Endothelial cell of umbilical vein (primary cell): Measurements from ENCODE around the gene UNC5C. TPM values are rescaled to one million over a fixed set of nuclear protein-coding genes. Genes with fewer than 3 reads are reported as not detected.
A peak's percentile ranks its signal among the peaks of the same experiment; 100 is the strongest.

ENCODE experiments used
- BruUV-seq: library from RNA; stranded (reverse); fragments of 400-500 nt; replicated peaks from 2 replicates; lab custom pipeline; 2021; lab: Mats Ljungman, UMichigan
- CTCF ChIA-PET: fragments of 300-600, 350-600 bp; sonication (Branson Sonifier 250); formaldehyde crosslinking; loops from one replicate; lab custom pipeline; 2021; ENCODE audit warnings: antibody characterized with exemption, inconsistent platforms; lab: Charles Lee
- POLR2A ChIA-PET: fragments of 300-600, 350-600 bp; sonication (Branson Sonifier 250); formaldehyde crosslinking; loops from one replicate; lab custom pipeline; 2021; ENCODE audit warnings: antibody characterized with exemption, inconsistent platforms; lab: Charles Lee
- DNase-seq: peaks from one replicate; pipeline ENCODE4 v3.0.0-alpha.2; 2011; ENCODE audit warnings: low read depth, low spot score
- FAIRE-seq: peaks from 2 replicates; lab custom pipeline; 2011; peaks lifted over from hg19 to GRCh38; lab: Jason Lieb, UNC
- H2AFZ ChIP-seq: 2 replicates; pipeline ENCODE4 v1.6.0; 2012; ENCODE audit warnings: low read depth, low read length, control low read depth, inconsistent platforms
- H3K27ac ChIP-seq: 2 replicates; pipeline ENCODE4 v1.5.1; 2011; ENCODE audit warnings: low read depth, mild to moderate bottlenecking, control low read depth, low read length, moderate library complexity; ENCODE audit not compliant: insufficient read depth
- H3K27me3 ChIP-seq, 2 experiments: 2 replicates each; pipeline versions ENCODE4 v1.6.0 to v1.6.1; 2011; ENCODE audit warnings: low read length in 2 of 2, mixed read lengths in 1 of 2; ENCODE audit not compliant: control insufficient read depth in 2 of 2, insufficient read depth in 2 of 2
- H3K36me3 ChIP-seq, 2 experiments: 2 replicates in 1 of 2; 3 replicates in 1 of 2; pipeline ENCODE4 v1.5.1; 2011; ENCODE audit warnings: low read length in 2 of 2, mild to moderate bottlenecking in 1 of 2, moderate library complexity in 1 of 2; ENCODE audit not compliant: control insufficient read depth in 2 of 2, insufficient read depth in 2 of 2; ENCODE audit errors: extremely low read depth in 1 of 2
- H3K4me1 ChIP-seq: 3 replicates; pipeline ENCODE4 v1.5.1; 2011; ENCODE audit warnings: mild to moderate bottlenecking, low read length; ENCODE audit not compliant: control insufficient read depth, insufficient read depth; ENCODE audit errors: extremely low read depth
- H3K4me2 ChIP-seq: 2 replicates; pipeline ENCODE4 v1.6.1; 2011; ENCODE audit warnings: low read length, control low read depth, mixed read lengths; ENCODE audit not compliant: insufficient read depth
- H3K4me3 ChIP-seq, 3 experiments: fragments of 200-600 bp in 1 of 3; sonication (generic), shearing (Covaris generic) in 1 of 3; replicated peaks in 1 of 3; 2 replicates each; pipeline ENCODE4 v1.5.1; 2011 to 2016; ENCODE audit warnings: control low read depth in 3 of 3, low read length in 3 of 3, mild to moderate bottlenecking in 2 of 3, inconsistent platforms in 1 of 3, low read depth in 1 of 3, moderate library complexity in 1 of 3; ENCODE audit not compliant: insufficient read depth in 1 of 3
- H3K79me2 ChIP-seq: 2 replicates; pipeline ENCODE4 v1.6.0; 2012; ENCODE audit warnings: low read length, inconsistent platforms; ENCODE audit not compliant: control insufficient read depth, insufficient read depth
- H3K9ac ChIP-seq: replicated peaks from 2 replicates; pipeline ENCODE3; 2011; ENCODE audit warnings: low read length, control low read depth; ENCODE audit not compliant: insufficient read depth; ENCODE audit errors: extremely low read depth
- H3K9me1 ChIP-seq: replicated peaks from 3 replicates; pipeline ENCODE4 v1.6.0; 2011; ENCODE audit warnings: mild to moderate bottlenecking, low read length; ENCODE audit not compliant: control insufficient read depth, insufficient read depth; ENCODE audit errors: extremely low read depth
- H3K9me3 ChIP-seq: replicated peaks from 2 replicates; pipeline ENCODE4 v1.5.1; 2012; ENCODE audit warnings: low read length, inconsistent platforms; ENCODE audit not compliant: control insufficient read depth, insufficient read depth
- H4K20me1 ChIP-seq: replicated peaks from 2 replicates; pipeline ENCODE3; 2011; ENCODE audit warnings: mild to moderate bottlenecking, low read length; ENCODE audit not compliant: control insufficient read depth, insufficient read depth; ENCODE audit errors: extremely low read depth
- CTCF ChIP-seq, 2 donors: IDR thresholded peaks; 1 replicate in 1 of 2; 2 replicates in 1 of 2; pipeline ENCODE4 v1.5.1; 2011; ENCODE audit warnings: low read length in 2 of 2, mild to moderate bottlenecking in 2 of 2, moderate library complexity in 2 of 2, control low read depth in 1 of 2, inconsistent platforms in 1 of 2, low read depth in 1 of 2; ENCODE audit not compliant: insufficient read depth in 1 of 2; ENCODE audit errors: extremely low read depth in 1 of 2
- EZH2 ChIP-seq: IDR thresholded peaks from 2 replicates; pipeline ENCODE4 v1.6.1; 2012; ENCODE audit warnings: borderline replicate concordance, low read depth, mild to moderate bottlenecking, moderate library complexity, low read length, inconsistent platforms; ENCODE audit not compliant: severe bottlenecking
- FOS ChIP-seq: IDR thresholded peaks from 2 replicates; pipeline ENCODE4 v1.6.1; 2011; ENCODE audit warnings: mild to moderate bottlenecking, low read length, moderate library complexity, borderline replicate concordance; ENCODE audit not compliant: insufficient read depth
- GATA2 ChIP-seq: IDR thresholded peaks from 2 replicates; pipeline ENCODE4 v1.7.0; 2011; ENCODE audit warnings: low read depth, mild to moderate bottlenecking, moderate library complexity, mixed read lengths, low read length; ENCODE audit not compliant: insufficient read length, insufficient read depth
- JUN ChIP-seq: IDR thresholded peaks from 2 replicates; pipeline ENCODE4 v1.6.1; 2011; ENCODE audit warnings: borderline replicate concordance, low read depth; ENCODE audit not compliant: insufficient read length, insufficient read depth
- MAX ChIP-seq: IDR thresholded peaks from 2 replicates; pipeline ENCODE4 v1.6.1; 2011; ENCODE audit not compliant: insufficient read depth, insufficient read length
- MYC ChIP-seq: IDR thresholded peaks from one replicate; pipeline ENCODE4 v1.6.1; 2011; ENCODE audit warnings: mild to moderate bottlenecking, low read depth, low read length
- POLR2A ChIP-seq: IDR thresholded peaks from 2 replicates; pipeline ENCODE4 v1.6.1; 2012; ENCODE audit warnings: low read depth, mild to moderate bottlenecking, control low read depth, low read length
- POLR2AphosphoS5 ChIP-seq: IDR thresholded peaks from 2 replicates; pipeline ENCODE4 v1.6.1; 2012; ENCODE audit warnings: low read depth, mild to moderate bottlenecking, control low read depth, low read length, moderate library complexity; ENCODE audit not compliant: insufficient read depth
- dilution Hi-C: fragments of 300-500 bp; cut with MboI; formaldehyde crosslinking; loops from one replicate; pipeline ENCODE4 v1.15.0; 2019; ENCODE audit warnings: low sequenced_read_pairs; ENCODE audit not compliant: extremely low pct_ligation_motif_present
- intact Hi-C: fragments of 100-400 bp; cut with micrococcal nuclease; formaldehyde crosslinking; loops from one replicate; pipeline ENCODE4 v1.10.0; 2022
- polyA plus RNA-seq, 4 experiments: library from polyadenylated mRNA; depleted of rRNA in 3 of 4; stranded (reverse) in 3 of 4; unstranded in 1 of 4; fragments of >200 nt; gene quantifications; 2 replicates each; pipeline versions ENCODE4 v1.2.1 to v1.2.3, GENCODE V29; 2011 to 2012; ENCODE audit warnings: missing spikeins in 1 of 4
- total RNA-seq: library from RNA; stranded (reverse); gene quantifications from 2 replicates; pipeline ENCODE4 v1.2.3, GENCODE V29; 2021

The UNC5C gene
- total and polyA plus RNA-seq, 2 donors (not counting 3 experiments of a cell fraction or from before 2014, with no cell fraction given): 0.44 to 0.53 TPM

GRCh38 chr4:95547715-95548471, 880 bp downstream of the UNC5C start:
- H3K9me3 ChIP-seq: no peaks in the 10 kb centered on the region
- no peak overlapping the region for H3K9ac ChIP-seq
- H2AFZ ChIP-seq: peak overlapping the region; percentile 84
- H3K79me2 ChIP-seq: no peaks in the 10 kb centered on the region
- H3K4me1 ChIP-seq: peaks cover 20% of the 10 kb centered on the region
- H3K27ac ChIP-seq: no peak overlapping the region
- H3K9me1 ChIP-seq: no peaks in the 10 kb centered on the region
- H3K36me3 ChIP-seq: no peaks in the 10 kb centered on the region
- BruUV-seq: no TSS peak
- ChIA-PET POLR2A (no interaction called here), CTCF (interaction anchor here (0.7 to 3.7 kb wide), 8 partner anchors 10 to 402 kb away, joined by 3 to 21 read pairs (median 4); no protein-coding TSS in a partner anchor)
- H3K4me3 ChIP-seq: peak overlapping the region; percentile 55 to 84 (median 82)
- no peak for TF ChIP-seq JUN
- no peak for TF ChIP-seq GATA2
- TF ChIP-seq MAX: no peak
- no peak for TF ChIP-seq CTCF (IDR thresholded peaks at IDR 0.05; ENCODE audit: extremely low read depth in 1 of 2, insufficient read depth in 1 of 2, low read depth in 1 of 2, low read length in 2 of 2)
- no peak for TF ChIP-seq FOS
- TF ChIP-seq EZH2: no peak
- TF ChIP-seq MYC: no peak
- TF ChIP-seq POLR2AphosphoS5: no peak
- no peak for TF ChIP-seq POLR2A
- peak; percentile 27 for DNase-seq
- intact Hi-C loops: loop anchor here (2.0 to 10.0 kb wide), 2 partner anchors 381 to 807 kb away; no protein-coding TSS in a partner anchor
- no peaks in the 10 kb centered on the region for H4K20me1 ChIP-seq
- peaks cover 34 to 36% of the 10 kb centered on the region in 2 experiments for H3K27me3 ChIP-seq
- FAIRE-seq: peak; percentile 64
- dilution Hi-C loops: no loop called here
- H3K4me2 ChIP-seq: peak overlapping the region; percentile 91
